ENCODE data around the gene TBC1D5.

The TBC1D5 gene

GRCh38 chr3:17217588-17217987 is 524.8 kb downstream of the TBC1D5 start:
- no peak for DNase-seq (ENCODE audit: low spot score)

- no peak for DNase-seq (ENCODE audit: low spot score)
These were observed 529.3 kb downstream of the TBC1D5 start for GRCh38 chr3:17213102-17213501.

GRCh38 chr3:17207979-17208378 is 534.5 kb downstream of the TBC1D5 start:
- DNase-seq (ENCODE audit: low spot score) = no peak

GRCh38 chr3:17207019-17207418 is 535.4 kb downstream of the TBC1D5 start:
- no peak for DNase-seq (ENCODE audit: low spot score)

- no peak for DNase-seq (ENCODE audit: low spot score)
These were observed 538.3 kb downstream of the TBC1D5 start for GRCh38 chr3:17204049-17204650.

- DNase-seq (ENCODE audit: low spot score) = no peak
These were observed 540.9 kb downstream of the TBC1D5 start for GRCh38 chr3:17201538-17201937.

- no peak for DNase-seq (ENCODE audit: low spot score)
These were observed 546.4 kb downstream of the TBC1D5 start for GRCh38 chr3:17195856-17196604.

- no peak for DNase-seq (ENCODE audit: low spot score)
These were observed 547.2 kb downstream of the TBC1D5 start for GRCh38 chr3:17195192-17195611.

GRCh38 chr3:17194116-17194515 is 548.3 kb downstream of the TBC1D5 start:
- DNase-seq (ENCODE audit: low spot score) = no peak

GRCh38 chr3:17192995-17193394 is 549.4 kb downstream of the TBC1D5 start:
- no peak for DNase-seq (ENCODE audit: low spot score)

GRCh38 chr3:17190353-17191078 is 551.9 kb downstream of the TBC1D5 start:
- DNase-seq (ENCODE audit: low spot score) = no peak

GRCh38 chr3:17188378-17188777 is 554.1 kb downstream of the TBC1D5 start:
- DNase-seq (ENCODE audit: low spot score) = no peak

- DNase-seq (ENCODE audit: low spot score) = no peak
These were observed 554.7 kb downstream of the TBC1D5 start for GRCh38 chr3:17187589-17188184.

- no peak for DNase-seq (ENCODE audit: low spot score)
These were observed 558.4 kb downstream of the TBC1D5 start for GRCh38 chr3:17183951-17184550.

- DNase-seq (ENCODE audit: low spot score) = no peak
These were observed 560.3 kb downstream of the TBC1D5 start for GRCh38 chr3:17182166-17182565.

- DNase-seq (ENCODE audit: low spot score) = no peak
These were observed 561.0 kb downstream of the TBC1D5 start for GRCh38 chr3:17181413-17181907.

GRCh38 chr3:17179381-17180205 is 562.8 kb downstream of the TBC1D5 start:
- no peak for DNase-seq (ENCODE audit: low spot score)

GRCh38 chr3:17176757-17177156 is 565.7 kb downstream of the TBC1D5 start:
- DNase-seq (ENCODE audit: low spot score) = no peak

- no peak for DNase-seq (ENCODE audit: low spot score)
These were observed 567.1 kb downstream of the TBC1D5 start for GRCh38 chr3:17175187-17175807.

GRCh38 chr3:17166369-17166768 is 576.1 kb downstream of the TBC1D5 start:
- DNase-seq (ENCODE audit: low spot score) = no peak

GRCh38 chr3:17162116-17162515 is 580.3 kb downstream of the TBC1D5 start:
- DNase-seq (ENCODE audit: low spot score) = no peak
